Measurements from ENCODE around the gene C10orf95. TPM values are rescaled to one million over a fixed set of nuclear protein-coding genes. Genes with fewer than 3 reads are reported as not detected.
A peak's percentile ranks its signal among the peaks of the same experiment; 100 is the strongest.

C10orf95 gene
- total and polyA plus RNA-seq, 2 experiments from 2014 or later = 0.69 to 1.1 TPM

DNA sequence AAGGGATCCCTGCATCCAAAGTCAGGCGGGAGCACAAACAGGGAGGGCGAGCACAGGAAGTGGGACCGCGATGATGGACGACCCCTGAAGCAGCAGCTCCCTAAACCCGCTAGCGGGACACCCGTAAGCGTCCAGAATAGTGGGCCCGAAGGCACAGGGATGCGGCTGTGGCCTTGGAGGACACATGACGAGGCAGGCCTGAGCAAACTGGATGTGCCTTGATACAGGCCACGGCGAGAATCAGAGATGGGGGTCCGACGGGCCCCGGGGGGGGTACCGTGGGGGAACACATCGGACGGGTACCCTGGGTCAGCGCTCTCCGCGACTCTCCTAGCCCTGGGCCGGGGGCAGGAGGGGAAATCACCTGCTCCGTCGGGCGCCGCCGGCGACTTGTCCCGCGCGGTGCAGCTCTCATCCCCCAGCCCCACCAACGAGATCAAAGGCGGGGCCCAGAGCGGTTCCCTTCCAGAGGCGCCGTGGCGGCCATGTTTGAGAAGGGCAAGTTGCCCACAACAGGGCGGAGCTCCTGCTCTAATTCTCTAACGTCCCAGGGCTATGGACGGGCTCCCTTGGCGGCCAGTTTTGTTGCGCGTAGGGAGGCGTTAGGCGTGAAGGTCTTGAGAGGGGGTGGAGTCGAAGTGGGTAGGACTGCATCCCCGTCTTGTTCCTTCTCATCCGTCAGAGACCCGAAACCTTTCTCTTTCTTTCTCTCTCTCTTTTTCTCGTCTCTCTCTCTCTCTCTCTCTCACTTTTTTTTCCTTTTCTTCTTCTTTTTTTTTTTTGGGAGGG is 19.0 kb downstream of the C10orf95 start, which contains the start of gene CUEDC2 (continued):
- TF ChIP-seq, protein P1, sequence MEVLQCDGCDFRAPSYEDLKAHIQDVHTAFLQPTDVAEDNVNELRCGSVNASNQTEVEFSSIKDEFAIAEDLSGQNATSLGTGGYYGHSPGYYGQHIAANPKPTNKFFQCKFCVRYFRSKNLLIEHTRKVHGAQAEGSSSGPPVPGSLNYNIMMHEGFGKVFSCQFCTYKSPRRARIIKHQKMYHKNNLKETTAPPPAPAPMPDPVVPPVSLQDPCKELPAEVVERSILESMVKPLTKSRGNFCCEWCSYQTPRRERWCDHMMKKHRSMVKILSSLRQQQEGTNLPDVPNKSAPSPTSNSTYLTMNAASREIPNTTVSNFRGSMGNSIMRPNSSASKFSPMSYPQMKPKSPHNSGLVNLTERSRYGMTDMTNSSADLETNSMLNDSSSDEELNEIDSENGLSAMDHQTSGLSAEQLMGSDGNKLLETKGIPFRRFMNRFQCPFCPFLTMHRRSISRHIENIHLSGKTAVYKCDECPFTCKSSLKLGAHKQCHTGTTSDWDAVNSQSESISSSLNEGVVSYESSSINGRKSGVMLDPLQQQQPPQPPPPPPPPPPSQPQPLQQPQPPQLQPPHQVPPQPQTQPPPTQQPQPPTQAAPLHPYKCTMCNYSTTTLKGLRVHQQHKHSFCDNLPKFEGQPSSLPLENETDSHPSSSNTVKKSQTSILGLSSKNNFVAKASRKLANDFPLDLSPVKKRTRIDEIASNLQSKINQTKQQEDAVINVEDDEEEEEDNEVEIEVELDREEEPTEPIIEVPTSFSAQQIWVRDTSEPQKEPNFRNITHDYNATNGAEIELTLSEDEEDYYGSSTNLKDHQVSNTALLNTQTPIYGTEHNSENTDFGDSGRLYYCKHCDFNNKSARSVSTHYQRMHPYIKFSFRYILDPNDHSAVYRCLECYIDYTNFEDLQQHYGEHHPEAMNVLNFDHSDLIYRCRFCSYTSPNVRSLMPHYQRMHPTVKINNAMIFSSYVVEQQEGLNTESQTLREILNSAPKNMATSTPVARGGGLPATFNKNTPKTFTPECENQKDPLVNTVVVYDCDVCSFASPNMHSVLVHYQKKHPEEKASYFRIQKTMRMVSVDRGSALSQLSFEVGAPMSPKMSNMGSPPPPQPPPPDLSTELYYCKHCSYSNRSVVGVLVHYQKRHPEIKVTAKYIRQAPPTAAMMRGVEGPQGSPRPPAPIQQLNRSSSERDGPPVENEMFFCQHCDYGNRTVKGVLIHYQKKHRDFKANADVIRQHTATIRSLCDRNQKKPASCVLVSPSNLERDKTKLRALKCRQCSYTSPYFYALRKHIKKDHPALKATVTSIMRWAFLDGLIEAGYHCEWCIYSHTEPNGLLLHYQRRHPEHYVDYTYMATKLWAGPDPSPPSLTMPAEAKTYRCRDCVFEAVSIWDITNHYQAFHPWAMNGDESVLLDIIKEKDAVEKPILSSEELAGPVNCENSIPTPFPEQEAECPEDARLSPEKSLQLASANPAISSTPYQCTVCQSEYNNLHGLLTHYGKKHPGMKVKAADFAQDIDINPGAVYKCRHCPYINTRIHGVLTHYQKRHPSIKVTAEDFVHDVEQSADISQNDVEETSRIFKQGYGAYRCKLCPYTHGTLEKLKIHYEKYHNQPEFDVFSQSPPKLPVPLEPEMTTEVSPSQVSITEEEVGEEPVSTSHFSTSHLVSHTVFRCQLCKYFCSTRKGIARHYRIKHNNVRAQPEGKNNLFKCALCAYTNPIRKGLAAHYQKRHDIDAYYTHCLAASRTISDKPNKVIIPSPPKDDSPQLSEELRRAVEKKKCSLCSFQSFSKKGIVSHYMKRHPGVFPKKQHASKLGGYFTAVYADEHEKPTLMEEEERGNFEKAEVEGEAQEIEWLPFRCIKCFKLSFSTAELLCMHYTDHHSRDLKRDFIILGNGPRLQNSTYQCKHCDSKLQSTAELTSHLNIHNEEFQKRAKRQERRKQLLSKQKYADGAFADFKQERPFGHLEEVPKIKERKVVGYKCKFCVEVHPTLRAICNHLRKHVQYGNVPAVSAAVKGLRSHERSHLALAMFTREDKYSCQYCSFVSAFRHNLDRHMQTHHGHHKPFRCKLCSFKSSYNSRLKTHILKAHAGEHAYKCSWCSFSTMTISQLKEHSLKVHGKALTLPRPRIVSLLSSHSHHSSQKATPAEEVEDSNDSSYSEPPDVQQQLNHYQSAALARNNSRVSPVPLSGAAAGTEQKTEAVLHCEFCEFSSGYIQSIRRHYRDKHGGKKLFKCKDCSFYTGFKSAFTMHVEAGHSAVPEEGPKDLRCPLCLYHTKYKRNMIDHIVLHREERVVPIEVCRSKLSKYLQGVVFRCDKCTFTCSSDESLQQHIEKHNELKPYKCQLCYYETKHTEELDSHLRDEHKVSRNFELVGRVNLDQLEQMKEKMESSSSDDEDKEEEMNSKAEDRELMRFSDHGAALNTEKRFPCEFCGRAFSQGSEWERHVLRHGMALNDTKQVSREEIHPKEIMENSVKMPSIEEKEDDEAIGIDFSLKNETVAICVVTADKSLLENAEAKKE (CRISPR knock-in tag; IDR thresholded peaks at IDR 0.05) = no peak
- peak; percentile 76; the same call in 1 of the 2 replicates for TF ChIP-seq CREB1 (CRISPR knock-in tag; IDR thresholded peaks at IDR 0.05; ENCODE audit: low read depth)

DNA sequence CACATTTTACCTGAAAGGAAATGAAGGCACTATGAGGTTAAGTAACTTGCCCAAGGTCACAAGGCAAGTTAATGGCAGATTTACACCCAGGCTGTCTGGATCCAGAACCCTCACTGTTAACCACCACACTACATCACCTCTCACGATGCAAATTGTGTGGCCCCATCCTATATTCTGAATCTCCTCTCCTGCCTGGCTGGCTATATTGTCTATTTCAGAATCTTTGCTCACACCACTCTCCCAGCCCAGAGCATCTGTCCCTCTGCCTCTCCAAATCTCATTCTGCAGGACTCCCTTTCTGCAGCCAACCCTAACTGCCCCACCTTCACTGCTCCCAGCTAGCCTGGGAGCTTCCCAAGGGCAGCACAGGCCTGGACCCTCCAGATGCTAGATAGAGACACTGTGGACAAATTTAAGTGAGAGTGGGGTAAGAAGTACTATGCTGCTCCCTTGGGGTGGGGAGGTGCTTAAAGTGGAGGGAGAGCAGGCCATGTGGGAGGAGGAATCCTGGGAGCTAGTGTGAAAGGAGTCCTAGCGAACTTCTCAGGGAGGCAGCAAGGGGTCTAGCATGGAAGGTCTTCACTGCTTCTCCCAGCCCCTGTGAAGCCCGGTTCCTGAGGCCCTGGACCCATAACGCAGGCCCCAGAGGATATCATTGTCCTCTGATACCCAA is 19.8 kb downstream of the C10orf95 start:
- H3K27me3 Mint-ChIP-seq (ENCODE audit: insufficient read depth, low read depth, poor library complexity) = peaks cover 47% of the 10 kb centered on the region

More for the DNA sequence above, 19.8 kb downstream of the C10orf95 start:
- Histone ChIP-seq H3K36me3 (ENCODE audit: insufficient read depth) (no peaks in the 10 kb centered on the region), H2AFZ (peak overlapping the region; percentile 95), H3K4me2 (peak overlapping the region; percentile 96), H3K27ac (ENCODE audit: low read depth) (0 out of 2 replicates have a peak overlapping the region, but pooled peaks have one; percentile 50), H3F3A (replicated peaks; ENCODE audit: low read depth) (0 out of 2 replicates have a peak, but pooled peaks cover 7% of the 10 kb centered on the region), H3K4me1 (ENCODE audit: insufficient read depth) (peaks cover 21% of the 10 kb centered on the region), H3K27me3 (ENCODE audit: insufficient read depth) (peaks cover 39% of the 10 kb centered on the region), H3K9me2 (ENCODE audit: insufficient read depth) (no peaks in the 10 kb centered on the region), H3K4me3 (peak overlapping the region; percentile 81), H4K20me1 (replicated peaks; ENCODE audit: insufficient read depth) (no peaks in the 10 kb centered on the region; the same call in 1 of the 2 replicates), H3K79me2 (replicated peaks; ENCODE audit: insufficient read depth) (no peaks in the 10 kb centered on the region; the same call in 1 of the 2 replicates)
- Mint-ChIP-seq H3K9me3 (no peaks in the 10 kb centered on the region), H3K27ac (peak overlapping the region; percentile 96), H3K4me1 (peaks cover 24% of the 10 kb centered on the region), H3K4me3 (peak overlapping the region; percentile 97), H3K36me3 (ENCODE audit: low read depth) (peaks cover 4% of the 10 kb centered on the region; the same call in 2 of the 3 replicates)
- no peak for TF ChIP-seq EZH2 (IDR thresholded peaks at IDR 0.05; ENCODE audit: low read depth, unreplicated experiment)
- TF ChIP-seq NANOG (IDR thresholded peaks at IDR 0.05; ENCODE audit: borderline replicate concordance) = no peak
- no peak for TF ChIP-seq EZH2phosphoT487 (IDR thresholded peaks at IDR 0.05; ENCODE audit: unreplicated experiment)
- ATAC-seq (peak; percentile 16), DNase-seq (ENCODE audit: low spot score) (no peak)
